C1 segment of cervical spinal cord (tissue), 14 donors: Measurements from ENCODE around the gene CPD.
"Not testable (repeated sequence)": the region's sequence is repeated elsewhere in the genome, so short reads cannot be mapped to it uniquely, and the experiment has no call there.

ENCODE experiments used
- DNase-seq, 14 donors: peaks; one replicate each; lab custom pipeline; 2025; lab: John Stamatoyannopoulos, UW

Gene CPD

DNA sequence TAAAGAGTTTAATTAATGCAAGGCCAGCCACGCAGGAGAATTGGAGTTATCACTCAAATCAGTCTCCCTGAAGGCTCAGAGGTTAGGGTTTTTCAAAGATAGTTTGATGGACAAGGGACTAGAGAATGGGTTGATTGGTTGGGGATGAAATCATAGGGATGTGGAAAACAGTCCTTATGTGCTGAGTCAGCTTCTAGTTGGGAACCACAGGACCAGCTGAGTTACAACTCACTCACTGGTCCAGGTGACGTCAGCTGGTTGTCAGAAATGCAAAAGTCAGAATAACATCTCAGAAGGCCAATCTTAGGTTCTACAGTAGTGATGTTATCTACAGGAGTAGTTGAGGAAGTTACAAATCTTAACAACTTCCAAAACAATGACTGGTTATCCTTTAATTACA is 47.6 kb downstream of the CPD start:
- DNase-seq, result no peak

DNA sequence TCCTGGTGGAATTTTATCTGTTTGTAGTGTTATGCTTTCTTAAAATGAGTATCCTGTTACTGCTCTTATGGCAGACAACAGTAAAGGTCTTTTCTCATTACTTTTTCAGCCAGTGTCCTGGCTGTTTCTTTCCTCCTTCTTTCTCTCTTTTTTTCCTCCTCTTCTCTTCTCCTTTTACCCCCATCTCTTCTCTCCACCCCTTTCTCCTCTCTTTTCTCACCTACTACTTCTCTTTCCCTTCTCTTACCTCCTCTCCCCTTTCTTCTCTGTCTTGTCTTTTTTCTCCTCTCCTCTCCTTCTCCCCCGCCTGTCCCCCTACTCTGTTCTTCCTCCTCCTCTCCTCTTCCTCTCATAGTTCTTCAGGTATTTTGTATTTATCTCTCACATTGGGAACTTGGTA is 48.9 kb downstream of the CPD start:
- no peak for DNase-seq

DNA sequence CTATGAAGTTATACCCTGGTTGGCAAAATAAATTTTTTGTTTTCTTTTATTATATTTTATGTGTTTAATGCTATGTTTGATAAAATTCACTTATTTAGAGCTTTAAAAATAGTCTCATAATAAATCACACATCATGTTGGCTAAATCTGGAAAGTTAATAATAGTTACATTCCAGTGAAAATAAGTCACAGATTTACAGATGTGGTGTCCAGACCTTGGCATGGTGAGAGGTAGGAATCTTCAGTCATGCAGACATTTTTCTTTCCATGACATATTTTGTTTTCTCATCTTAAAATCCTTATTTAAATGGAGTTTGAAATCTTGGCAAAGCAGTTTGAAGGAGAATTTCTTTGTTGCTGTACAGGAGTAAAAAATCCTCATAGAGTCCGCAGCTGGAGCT is 50.4 kb downstream of the CPD start:
- no peak for DNase-seq

DNA sequence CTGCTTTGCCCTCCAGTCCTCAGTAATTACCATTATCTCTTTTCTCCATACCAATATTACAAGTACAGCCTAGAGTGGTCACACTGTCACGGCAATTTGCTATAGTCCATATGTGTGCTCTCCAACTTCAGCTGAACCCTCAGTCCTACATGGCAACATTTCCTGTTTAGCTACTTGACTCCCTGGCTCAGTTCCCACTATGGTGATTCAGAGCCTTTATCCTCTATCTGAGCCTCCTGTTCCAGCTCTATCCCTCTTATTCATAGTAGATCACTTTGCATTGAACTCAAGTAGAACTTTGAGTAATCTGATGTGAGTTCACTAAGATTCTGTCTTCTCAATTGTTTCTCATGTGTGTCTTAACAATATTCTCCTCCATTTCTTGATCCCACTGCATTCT is 54.8 kb downstream of the CPD start:
- DNase-seq, result no peak

DNA sequence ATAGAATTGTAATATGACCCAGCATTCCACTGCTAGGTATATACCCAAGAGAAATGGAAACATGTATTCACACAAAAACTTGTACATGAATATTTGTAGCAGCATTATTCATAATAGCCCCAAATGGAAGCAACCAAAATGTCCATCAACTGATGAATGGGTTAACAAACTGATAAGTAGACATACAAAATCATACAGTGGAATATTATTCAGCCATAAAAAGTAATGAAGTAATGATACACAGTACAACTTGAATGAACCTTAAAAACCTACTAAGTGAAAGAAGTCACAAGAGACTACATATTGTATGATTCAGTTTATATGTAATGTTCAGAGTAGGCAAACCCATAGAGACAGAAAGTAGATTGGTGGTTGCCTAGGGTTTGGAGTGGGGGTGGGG is 58.0 kb downstream of the CPD start:
- DNase-seq, result no peak

DNA sequence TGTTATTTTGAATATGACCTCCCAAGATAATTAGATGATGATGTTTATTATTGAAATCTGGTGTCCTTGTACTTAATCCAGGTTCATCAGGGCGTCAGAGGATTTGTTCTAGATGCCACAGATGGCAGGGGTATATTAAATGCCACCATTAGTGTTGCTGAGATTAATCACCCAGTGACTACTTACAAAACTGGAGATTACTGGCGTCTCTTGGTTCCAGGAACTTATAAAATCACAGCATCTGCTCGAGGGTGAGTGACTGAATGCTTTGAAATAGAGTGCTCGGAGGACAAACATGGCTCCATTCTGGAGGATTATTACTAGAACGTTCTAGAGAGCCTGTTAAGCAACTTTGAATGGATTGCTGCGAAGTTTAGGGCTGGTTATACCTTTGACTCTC is 65.0 kb downstream of the CPD start:
- no peak for DNase-seq

DNA sequence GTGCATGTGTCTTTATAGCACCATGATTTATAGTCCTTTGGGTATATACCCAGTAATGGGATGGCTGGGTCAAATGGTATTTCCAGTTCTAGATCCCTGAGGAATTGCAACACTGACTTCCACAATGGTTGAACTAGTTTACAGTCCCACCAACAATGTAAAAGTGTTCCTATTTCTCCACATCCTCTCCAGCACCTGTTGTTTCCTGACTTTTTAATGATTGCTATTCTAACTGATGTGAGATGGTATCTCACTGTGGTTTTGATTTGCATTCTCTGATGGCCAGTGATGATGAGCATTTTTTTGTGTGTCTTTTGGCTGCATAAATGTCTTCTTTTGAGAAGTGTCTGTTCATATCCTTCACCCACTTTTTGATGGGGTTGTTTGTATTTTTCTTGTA is 67.9 kb downstream of the CPD start:
- not testable (repeated sequence) for DNase-seq

DNA sequence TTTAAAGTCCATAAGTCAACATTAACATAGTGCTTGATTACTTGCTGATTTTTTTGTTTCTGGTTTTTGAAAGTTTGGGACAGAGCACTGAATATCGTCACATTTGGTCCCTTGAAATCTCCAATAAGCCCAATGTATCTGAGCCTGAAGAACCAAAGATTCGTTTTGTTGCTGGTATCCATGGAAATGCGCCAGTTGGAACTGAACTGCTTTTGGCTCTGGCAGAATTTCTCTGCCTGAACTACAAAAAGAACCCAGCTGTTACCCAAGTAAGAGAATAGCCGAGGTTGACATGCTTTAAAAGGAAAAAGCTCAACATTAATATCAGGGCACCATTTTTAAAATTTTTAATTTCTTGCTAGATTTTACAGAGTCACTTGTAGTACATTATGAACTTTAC is 70.8 kb downstream of the CPD start:
- DNase-seq, result peak in 7 of 14 donors; percentile 0 to 32 (median 0)

DNA sequence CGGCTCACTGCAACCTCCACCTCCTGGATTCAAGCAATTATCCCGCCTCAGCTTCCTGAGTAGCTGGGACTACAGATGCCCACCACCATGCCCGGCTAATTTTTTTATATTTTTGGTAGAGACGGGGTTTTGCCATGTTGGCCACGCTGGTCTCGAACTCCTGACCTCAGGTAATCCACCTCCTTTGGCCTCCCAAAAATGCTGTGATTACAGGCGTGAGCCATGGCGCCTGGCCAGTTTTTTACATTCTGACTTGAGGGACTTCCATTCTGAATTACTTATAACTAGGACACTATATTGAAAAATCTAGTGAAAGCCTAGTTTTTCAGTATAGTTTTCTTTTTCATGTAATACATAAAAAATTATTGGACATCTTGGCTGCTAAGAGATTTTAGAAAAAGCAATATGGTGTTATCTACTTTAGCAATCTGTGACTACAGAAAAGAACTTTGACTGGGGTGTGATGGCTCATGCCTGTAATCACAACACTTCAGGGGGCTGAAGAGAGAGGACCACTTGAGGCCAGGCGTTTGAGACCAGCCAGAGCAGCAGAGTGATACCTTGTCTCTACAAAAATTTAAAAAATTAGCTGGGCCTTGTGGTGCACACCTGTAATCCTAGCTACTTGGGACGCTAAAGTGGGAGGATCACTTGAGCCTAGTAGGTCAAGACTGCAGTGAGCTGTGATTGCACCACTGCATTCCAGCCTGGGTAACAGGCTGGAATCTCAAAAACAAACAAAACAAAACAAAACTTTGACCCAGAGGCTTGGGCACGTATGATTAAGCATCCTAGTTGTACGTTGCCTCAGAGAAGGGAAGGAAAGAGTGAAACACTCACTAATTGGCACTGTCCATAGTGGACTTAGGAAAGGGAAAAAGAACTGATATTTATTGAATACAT is 71.6 kb downstream of the CPD start:
- no peak for DNase-seq

DNA sequence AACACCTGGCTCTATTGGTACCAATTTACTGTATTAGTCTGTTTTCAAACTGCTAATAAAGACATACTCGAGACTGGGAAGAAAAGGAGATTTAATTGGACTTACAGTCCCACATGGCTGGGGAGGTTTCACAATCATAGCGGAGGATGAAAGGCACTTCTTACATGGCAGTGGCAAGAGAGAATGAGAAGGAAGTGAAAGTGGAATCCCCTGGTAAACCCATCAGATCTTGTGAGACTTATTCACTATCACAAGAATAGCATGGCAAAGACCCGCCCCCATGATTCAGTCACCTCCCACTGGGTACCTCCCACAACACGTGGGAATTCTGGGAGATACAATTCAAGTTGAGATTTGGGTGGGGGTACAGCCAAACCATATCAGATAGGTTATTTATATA is 75.9 kb downstream of the CPD start:
- no peak for DNase-seq

DNA sequence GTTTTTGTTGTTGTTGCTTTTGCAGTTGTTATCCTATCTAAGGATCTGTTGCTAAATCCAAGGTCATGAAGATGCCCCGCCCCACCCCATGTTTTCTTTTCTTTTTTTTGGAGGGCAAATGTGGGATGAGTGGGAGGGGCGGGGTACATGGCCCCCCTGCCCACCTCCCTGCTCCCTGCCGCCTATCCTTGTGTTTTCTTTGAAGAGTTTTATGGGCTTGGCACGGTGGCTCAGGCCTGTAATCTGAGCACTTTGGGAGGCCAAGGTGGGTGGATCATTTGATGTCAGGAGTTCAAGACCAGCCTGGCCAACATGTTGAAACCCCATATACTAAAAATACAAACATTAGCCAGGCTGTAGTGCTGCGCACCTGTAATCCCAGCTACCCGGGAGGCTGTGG is 79.6 kb downstream of the CPD start:
- DNase-seq, result no peak

DNA sequence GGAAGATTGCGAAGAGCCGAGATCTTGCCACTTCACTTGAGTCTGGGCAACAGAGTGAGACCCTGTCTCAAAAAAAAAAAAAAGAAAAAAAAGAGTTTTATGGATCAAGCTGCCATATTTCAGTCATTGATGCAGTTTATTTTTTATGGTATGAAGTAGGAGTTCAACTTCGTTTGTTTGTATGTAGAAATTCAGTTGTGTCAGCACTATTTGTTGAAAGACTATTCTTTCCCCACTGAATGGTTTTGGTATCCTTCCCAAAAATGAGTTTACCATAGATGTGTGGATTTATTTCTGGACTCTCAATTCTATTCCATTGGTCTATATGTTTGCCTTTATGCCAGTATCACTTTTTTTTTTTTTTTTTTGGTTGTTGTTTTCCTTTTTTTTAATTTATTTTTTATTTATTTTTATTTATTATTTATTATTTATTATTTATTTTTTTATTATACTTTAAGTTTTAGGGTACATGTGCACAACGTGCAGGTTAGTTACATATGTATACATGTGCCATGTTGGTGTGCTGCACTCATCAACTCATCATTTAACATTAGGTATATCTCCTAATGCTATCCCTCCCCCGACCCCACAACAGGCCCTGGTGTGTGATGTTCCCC is 80.2 kb downstream of the CPD start:
- DNase-seq, result not testable (repeated sequence)

DNA sequence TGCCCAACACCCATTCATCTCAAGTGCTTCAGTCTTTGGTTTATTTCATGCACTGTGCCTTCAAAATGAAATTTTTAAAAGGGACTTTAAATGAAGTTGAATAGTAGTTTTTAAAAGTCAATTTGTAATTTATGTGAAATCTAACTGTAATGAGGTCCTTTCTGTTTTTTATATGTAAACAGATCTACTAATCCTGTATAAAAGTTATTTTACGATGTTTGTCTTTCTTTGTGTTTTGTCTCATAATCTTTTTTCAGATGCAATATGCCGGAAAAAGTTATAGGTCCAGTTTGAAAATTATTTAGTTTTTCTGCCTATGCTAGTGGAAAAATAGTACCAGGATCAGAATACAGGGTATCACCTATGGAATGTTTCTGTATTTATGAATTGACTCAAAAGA is 89.7 kb downstream of the CPD start:
- DNase-seq, result no peak

DNA sequence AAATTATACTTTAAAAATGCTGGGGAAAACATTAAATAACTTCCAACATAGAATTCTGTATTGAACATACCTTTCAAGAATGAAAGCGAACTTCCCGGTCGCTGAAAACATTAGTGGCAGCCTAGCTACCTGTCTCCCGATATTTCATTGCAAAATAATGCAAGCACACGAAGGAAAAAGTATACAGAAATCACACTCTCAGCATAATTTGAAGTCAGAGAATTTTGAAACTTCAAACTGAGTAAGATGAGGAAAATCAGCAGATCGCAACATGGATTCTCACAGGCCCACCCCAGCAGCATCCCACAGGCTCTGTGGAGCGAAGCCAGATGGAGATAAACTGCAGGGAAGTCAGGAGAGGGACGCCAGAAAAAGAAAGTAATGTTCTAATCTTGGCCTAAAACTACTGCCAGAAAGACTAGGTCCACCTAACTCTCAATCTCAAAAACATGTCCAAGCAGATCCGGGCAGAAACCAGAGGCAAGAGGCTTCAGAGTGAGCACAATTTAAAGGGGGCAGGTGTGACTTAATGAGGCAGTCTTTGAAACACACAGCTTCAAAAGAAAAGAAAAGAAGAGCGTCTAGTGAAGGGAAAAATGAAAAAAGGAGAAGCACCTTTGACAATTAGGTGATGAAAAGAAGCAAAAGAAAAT is 93.6 kb downstream of the CPD start:
- DNase-seq, result no peak

DNA sequence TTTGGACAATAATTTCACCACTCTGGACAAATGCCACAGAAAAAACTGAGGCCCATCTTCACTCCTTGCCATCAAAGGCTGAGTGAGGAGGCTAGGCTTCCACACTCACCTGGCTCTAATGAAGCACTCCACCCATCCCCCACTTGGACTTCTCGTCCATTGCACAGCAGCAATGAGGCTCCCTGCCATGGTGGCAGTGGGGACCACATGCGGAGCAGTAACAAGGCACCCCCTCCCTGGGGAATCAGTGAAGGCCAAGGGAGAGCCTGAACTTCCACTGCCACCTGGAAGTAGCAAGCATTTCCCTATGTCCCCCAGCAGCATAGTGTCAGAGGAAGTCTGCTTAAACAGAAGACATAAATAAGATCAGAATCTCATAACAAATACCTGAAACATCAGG is 96.5 kb downstream of the CPD start:
- DNase-seq, result no peak

DNA sequence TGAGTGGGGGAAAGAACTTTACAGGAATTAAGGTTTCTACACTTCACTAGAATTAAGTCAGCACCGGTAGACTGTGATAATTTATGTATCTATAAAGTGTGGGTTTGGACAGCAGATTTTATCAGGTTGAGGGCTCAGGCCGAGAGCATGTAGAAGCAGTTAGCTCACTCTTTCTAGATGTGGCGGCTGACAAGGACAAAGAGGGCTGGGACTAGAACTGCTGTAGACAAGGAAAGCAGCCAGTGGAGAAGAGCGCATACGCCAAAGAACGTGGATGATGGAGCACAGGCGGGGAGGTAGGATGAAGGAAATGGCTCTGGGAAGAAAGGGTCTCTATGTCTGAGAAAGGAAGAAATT is 98.0 kb downstream of the CPD start:
- peak in 1 of 14 donors; percentile 66 for DNase-seq

DNA sequence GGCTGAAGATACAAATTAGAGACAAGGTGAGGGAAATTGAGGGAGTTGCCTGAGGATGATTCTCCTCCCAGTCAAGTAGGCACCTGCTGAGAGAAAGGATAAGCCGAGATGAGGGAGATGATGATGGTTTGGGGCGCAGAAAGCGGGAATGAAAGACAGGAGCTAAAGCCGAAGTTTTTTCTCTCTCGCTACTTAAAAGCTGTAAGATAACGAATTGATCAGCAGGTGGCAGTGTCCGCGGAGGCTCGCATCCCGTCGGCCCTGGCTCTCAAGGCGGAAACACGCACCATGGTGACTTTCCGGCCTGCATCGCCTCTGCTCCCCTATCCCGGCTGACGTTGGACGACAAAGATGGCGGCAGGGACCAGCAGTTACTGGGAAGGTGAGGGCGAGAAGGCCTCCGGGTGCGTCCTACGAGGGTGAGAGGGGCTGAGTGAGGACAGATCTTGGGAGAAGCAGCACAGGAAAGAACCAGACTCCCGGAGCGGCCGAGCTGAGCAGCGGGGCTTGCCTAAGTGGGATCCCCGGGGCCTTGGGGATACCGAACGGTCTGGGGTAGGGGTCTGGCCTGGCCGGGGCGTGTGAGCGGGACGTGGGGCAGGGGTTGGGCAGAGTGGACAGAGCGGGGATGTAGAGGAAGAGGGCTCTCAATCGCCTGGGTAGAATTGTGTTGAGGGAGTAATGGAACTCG is 98.5 kb downstream of the CPD start, which contains the start of gene GOSR1:
Gene GOSR1 (plus strand): TSS at position 326 of the 691 bp plus-strand sequence. CDS start 26 bp downstream, at position 352.
- peak; percentile 48 to 93 (median 88) for DNase-seq

DNA sequence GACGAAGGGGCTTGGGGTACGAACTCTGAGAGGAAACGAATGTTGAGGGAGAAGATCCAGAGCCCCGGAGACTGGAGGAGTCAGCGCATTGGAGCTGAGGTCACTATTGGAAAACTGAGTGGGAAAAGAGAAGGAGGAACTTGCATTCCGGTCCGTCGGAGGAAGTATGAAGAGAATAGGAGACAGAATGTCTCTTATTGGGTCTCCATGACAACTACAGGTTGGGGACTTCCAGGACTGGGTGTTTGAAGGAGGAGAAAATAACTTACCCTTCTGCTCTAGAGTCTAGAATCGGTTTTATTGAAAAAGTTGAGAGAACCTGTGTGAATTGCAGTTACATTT is 99.0 kb downstream of the CPD start:
- DNase-seq, result no peak

DNA sequence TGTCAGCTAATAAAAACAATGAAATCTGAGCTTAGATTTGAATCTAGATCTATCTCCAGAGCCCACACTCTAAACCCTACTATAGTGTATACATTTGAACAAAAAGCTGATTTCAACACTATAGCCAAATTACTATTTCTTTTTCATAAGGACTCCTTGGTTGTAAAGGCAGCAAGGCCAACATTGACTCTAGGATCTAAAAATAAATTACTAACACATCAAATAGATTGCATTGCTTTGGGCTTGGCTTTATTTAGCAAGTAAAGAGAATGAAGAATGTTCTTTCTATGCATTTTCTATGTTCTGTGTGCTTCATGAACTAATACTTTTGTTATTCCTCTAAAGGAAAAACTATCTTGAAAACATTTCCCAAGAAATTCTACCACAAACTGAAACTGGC is 103.8 kb downstream of the CPD start:
- DNase-seq, result no peak

DNA sequence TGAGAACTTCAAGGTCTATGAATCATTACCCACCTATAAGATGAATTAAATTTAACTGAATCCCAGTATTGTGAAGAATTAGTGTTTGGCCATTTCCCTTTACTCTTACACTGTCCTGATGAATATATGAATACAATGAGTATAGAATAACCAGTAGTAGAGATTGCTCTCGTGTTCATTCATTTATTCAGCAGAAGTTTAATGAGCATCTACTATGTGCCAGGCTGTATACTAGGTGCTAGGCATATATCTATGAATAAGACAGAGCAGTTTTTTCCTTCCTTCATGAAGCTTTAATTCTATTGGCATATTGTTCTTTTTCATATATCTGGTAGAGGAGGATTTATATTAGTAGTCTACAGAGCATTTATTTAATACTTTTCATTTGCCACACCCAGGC is 104.4 kb downstream of the CPD start:
- DNase-seq, result no peak

DNA sequence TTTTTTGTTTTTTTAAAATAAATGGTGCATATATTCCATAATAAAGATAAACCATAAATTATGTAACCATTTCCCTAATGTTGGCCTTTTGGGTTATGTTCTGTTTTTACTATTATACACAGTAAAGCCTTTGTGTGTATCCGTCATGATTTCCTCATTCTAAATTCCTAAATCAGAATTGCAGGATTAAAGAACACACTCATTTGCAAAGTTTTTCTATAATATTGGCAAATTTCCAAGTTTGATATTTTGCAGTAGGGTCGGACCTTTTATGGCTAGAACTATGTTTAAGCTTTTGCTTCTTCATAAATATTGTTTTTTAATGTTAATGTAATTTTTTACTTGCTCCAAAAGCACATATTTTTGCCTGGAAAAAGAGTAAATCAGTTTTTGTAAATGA is 115.1 kb downstream of the CPD start:
- DNase-seq, result no peak

DNA sequence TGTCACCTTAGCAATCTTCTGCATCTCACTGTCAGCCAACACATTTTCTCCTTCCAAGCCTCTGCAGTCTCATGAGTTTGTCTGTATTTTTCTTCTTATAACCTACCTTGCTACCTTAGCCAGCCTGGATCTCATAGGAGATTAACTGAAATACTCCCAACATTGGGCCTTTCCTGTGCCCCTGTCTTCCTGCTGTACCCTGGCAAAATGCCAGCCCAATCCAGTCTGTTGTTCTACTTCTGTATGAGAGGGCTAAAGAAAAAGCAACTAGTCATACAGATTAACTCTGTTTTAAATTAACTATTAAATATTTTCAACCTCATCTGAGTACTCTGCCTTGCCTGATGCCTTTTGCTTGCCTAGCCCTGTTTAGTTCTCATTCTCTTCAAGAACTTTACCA is 116.9 kb downstream of the CPD start:
- DNase-seq, result no peak
